ENCODE results near the gene ZNF367.

DNA sequence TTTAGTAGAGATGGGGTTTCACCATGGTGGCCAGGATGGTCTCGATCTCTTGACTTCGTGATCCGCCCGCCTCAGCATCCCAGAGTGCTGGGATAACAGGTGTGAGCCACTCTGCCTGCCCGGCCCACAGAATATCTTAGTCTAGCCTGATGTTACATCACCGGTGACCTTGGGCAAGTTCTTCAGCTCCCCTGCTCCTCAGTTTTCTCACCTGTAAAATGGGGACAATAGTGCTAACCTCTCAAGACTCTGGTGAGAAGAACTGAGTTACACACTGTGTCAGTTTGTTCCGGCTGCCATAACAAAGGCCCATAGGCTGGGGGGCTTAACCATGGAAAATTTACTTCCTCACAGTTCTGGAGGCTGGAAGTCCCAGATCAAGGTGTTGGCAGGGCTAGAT is 19.3 kb upstream of the ZNF367 start:
- TF ChIP-seq, protein P1, sequence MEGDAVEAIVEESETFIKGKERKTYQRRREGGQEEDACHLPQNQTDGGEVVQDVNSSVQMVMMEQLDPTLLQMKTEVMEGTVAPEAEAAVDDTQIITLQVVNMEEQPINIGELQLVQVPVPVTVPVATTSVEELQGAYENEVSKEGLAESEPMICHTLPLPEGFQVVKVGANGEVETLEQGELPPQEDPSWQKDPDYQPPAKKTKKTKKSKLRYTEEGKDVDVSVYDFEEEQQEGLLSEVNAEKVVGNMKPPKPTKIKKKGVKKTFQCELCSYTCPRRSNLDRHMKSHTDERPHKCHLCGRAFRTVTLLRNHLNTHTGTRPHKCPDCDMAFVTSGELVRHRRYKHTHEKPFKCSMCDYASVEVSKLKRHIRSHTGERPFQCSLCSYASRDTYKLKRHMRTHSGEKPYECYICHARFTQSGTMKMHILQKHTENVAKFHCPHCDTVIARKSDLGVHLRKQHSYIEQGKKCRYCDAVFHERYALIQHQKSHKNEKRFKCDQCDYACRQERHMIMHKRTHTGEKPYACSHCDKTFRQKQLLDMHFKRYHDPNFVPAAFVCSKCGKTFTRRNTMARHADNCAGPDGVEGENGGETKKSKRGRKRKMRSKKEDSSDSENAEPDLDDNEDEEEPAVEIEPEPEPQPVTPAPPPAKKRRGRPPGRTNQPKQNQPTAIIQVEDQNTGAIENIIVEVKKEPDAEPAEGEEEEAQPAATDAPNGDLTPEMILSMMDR (IDR thresholded peaks at IDR 0.05) = no peak
- no peak for TF ChIP-seq EZH2 (IDR thresholded peaks at IDR 0.05; ENCODE audit: borderline replicate concordance, insufficient read depth, low read depth, low read length, poor library complexity, severe bottlenecking)

Measured in B cell (primary cell).